ENCODE data around the gene MBTD1. TPM values are rescaled to one million over a fixed set of nuclear protein-coding genes. Genes with fewer than 3 reads are reported as not detected.

MBTD1 gene
- total RNA-seq, 1 donor from 2014 or later: 15.2 TPM

GRCh38 chr17:51144266-51145022 is 115.4 kb downstream of the MBTD1 start:
- ATAC-seq (no peak), DNase-seq (no peak)
- intact Hi-C loops (cut with DNase I): no loop called here

DNA sequence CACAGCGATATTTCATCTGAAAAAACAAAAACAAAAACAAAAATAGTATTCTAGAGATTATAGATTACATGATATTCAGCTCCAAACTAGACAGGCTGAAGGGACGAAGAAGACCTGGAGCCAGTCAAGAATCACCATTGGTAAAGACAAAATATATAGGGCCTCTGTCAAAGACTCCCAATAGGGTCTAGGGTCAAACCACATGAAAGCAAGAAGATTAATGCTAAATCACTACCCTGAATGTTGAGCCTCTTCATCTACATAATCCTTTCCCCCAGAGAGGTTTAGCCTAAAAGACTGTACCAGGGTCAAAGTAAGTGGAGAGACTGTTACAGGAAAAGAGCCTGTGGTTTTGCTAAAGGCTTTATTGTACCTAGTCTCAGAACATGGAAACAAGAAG is 117.3 kb downstream of the MBTD1 start:
- Histone ChIP-seq H3K36me3 (no peaks in the 10 kb centered on the region), H3K4me3 (no peak overlapping the region), H3K27ac (no peak overlapping the region), H3K4me1 (no peaks in the 10 kb centered on the region), H3K9me3 (no peaks in the 10 kb centered on the region), H3K27me3 (ENCODE audit: low read depth) (no peaks in the 10 kb centered on the region)
- DNase-seq: no peak
- ATAC-seq: no peak
- intact Hi-C loops (cut with DNase I): no loop called here
- no peak for TF ChIP-seq CTCF (IDR thresholded peaks at IDR 0.05)

More at GRCh38 chr17:51144266-51145022, 115.4 kb downstream of the MBTD1 start:
- Histone ChIP-seq H3K9me3 (no peaks in the 10 kb centered on the region), H3K27ac (no peak overlapping the region), H3K4me1 (no peaks in the 10 kb centered on the region), H3K4me3 (no peak overlapping the region), H3K27me3 (ENCODE audit: low read depth) (no peaks in the 10 kb centered on the region), H3K36me3 (no peaks in the 10 kb centered on the region)
- no peak for TF ChIP-seq CTCF (IDR thresholded peaks at IDR 0.05)

DNA sequence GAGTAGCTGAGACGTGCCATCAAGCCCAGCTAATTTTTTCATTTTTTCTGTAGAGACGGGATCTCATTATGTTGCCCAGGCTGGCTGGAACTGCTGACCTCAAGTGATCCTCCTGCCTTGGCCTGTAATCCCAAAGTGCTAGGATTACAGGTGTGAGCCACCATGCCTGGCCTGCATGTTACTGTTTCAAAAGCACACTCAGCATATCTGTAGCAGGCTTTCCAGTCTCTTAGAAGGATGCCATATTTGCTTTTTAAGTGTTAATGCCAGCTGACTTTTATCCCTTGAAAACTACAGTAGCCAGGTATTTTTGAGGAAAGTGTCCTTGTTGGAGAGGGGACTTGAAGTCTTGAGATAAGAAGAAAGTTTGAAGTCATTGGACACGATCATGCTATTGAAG is 123.9 kb downstream of the MBTD1 start:
- H3K27me3 ChIP-seq (ENCODE audit: low read depth): no peaks in the 10 kb centered on the region
- TF ChIP-seq CTCF (IDR thresholded peaks at IDR 0.05): no peak
- intact Hi-C loops (cut with DNase I): no loop called here
- DNase-seq (no peak), ATAC-seq (no peak)
- H3K27ac ChIP-seq: no peak overlapping the region
- H3K9me3 ChIP-seq: no peaks in the 10 kb centered on the region
- H3K4me1 ChIP-seq: peaks cover 9% of the 10 kb centered on the region
- H3K36me3 ChIP-seq: no peaks in the 10 kb centered on the region
- no peak overlapping the region for H3K4me3 ChIP-seq

DNA sequence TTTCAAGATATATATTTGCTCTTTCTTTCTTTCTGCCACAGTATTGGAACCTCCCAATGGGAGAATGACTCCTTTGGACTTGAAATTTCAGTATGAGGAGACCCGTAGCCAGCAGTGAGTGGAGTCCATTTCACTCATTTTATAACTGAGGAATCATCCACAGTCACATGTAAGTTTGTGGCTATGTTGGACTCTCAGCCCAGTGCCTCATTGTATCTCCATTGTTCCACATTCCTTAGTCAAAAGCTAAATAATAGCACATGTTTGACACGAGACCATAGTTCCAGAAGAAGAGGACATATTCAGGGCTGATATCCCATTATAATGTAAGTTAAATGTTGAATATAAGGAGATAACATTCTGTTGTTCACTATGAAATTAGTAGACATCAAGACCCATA is 126.5 kb downstream of the MBTD1 start:
- no peaks in the 10 kb centered on the region for H3K36me3 ChIP-seq
- H3K27ac ChIP-seq: no peak overlapping the region
- no peaks in the 10 kb centered on the region for H3K27me3 ChIP-seq (ENCODE audit: low read depth)
- DNase-seq (no peak), ATAC-seq (no peak)
- no peaks in the 10 kb centered on the region for H3K9me3 ChIP-seq
- intact Hi-C loops (cut with DNase I): no loop called here
- peaks cover 9% of the 10 kb centered on the region for H3K4me1 ChIP-seq
- no peak overlapping the region for H3K4me3 ChIP-seq
- TF ChIP-seq CTCF (IDR thresholded peaks at IDR 0.05): no peak

DNA sequence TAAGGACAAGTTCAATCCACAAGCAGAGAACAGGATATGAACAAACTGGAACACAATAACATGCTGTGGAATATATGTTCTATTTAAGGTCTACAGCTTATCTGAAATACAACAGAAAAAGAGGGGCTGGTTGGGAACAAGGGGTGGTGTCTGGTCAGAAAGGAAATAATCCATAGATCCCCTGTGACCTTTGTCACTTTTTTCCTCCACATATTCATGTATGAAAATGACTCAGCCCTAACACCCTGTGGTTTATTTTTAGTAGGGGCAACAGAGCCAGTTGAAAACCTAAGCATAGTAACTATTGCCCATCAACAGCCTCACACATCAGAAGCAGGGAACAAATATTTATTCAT is 126.9 kb downstream of the MBTD1 start:
- peak in 1 of 2 donors; percentile 41 for ATAC-seq
- Histone ChIP-seq H3K4me3 (no peak overlapping the region), H3K27me3 (ENCODE audit: low read depth) (no peaks in the 10 kb centered on the region), H3K4me1 (peaks cover 12% of the 10 kb centered on the region), H3K36me3 (no peaks in the 10 kb centered on the region), H3K9me3 (no peaks in the 10 kb centered on the region), H3K27ac (no peak overlapping the region)
- DNase-seq: no peak
- intact Hi-C loops (cut with DNase I): no loop called here
- TF ChIP-seq CTCF (IDR thresholded peaks at IDR 0.05): no peak

All from lower lobe of right lung (tissue), 2 donors.